NCI-H446 treated with DMSO at 0.1 percent for 48 hours (cell line): Measurements from ENCODE around the gene ACTN4.

Experiments
- DNase-seq: peaks from one replicate; lab custom pipeline; 2025; lab: John Stamatoyannopoulos, UW

The ACTN4 gene

GRCh38 chr19:38635483-38636399 lies 11.7 kb upstream of the ACTN4 start:
- no peak for DNase-seq

- DNase-seq: no peak
Measured at GRCh38 chr19:38638461-38638860, 9.0 kb upstream of the ACTN4 start.

- DNase-seq: no peak
Measured at GRCh38 chr19:38639679-38640078, 7.8 kb upstream of the ACTN4 start.

GRCh38 chr19:38640368-38640767 lies 7.1 kb upstream of the ACTN4 start:
- no peak for DNase-seq

- DNase-seq: no peak
Measured at GRCh38 chr19:38642176-38642575, 5.3 kb upstream of the ACTN4 start.

- no peak for DNase-seq
Measured at GRCh38 chr19:38644719-38645118, 2.7 kb upstream of the ACTN4 start.

- no peak for DNase-seq
Measured at GRCh38 chr19:38647966-38648768, 718 bp downstream of the ACTN4 start.

GRCh38 chr19:38648769-38649304 lies 1.4 kb downstream of the ACTN4 start:
- DNase-seq: no peak

- DNase-seq: no peak
Measured at GRCh38 chr19:38649305-38650171, 2.1 kb downstream of the ACTN4 start.

- DNase-seq: peak; percentile 12
Measured at GRCh38 chr19:38650172-38650775, 2.8 kb downstream of the ACTN4 start.

- peak; percentile 24 for DNase-seq
Measured at GRCh38 chr19:38650911-38651584, 3.6 kb downstream of the ACTN4 start.

- DNase-seq: peak; percentile 88
Measured at GRCh38 chr19:38653028-38653571, 5.7 kb downstream of the ACTN4 start.

GRCh38 chr19:38654628-38655055 lies 7.2 kb downstream of the ACTN4 start:
- no peak for DNase-seq

GRCh38 chr19:38655148-38655824 lies 7.8 kb downstream of the ACTN4 start:
- DNase-seq: no peak

GRCh38 chr19:38656171-38656981 lies 8.9 kb downstream of the ACTN4 start:
- DNase-seq: no peak

GRCh38 chr19:38657633-38658222 lies 10.3 kb downstream of the ACTN4 start:
- DNase-seq: no peak

GRCh38 chr19:38658462-38659306 lies 11.2 kb downstream of the ACTN4 start:
- peak; percentile 98 for DNase-seq

- no peak for DNase-seq
Measured at GRCh38 chr19:38660724-38661123, 13.3 kb downstream of the ACTN4 start.
